Endodermal cell (in vitro differentiated cells): ENCODE results near the gene IRF7. TPM values are rescaled to one million over a fixed set of nuclear protein-coding genes. Genes with fewer than 3 reads are reported as not detected.
A peak's percentile ranks its signal among the peaks of the same experiment; 100 is the strongest.

Source experiments
- DNase-seq: peaks from one replicate; pipeline ENCODE4 v3.0.0-alpha.2; 2017
- H3K27ac ChIP-seq: 2 replicates; pipeline ENCODE4 v1.5.1; 2013; ENCODE audit warnings: mild to moderate bottlenecking, low read depth, low read length, moderate library complexity
- H3K27me3 ChIP-seq: 2 replicates; pipeline ENCODE4 v1.6.1; 2013; ENCODE audit warnings: mild to moderate bottlenecking, low read length, moderate library complexity; ENCODE audit not compliant: insufficient read depth, control insufficient read depth, poor library complexity, severe bottlenecking
- H3K36me3 ChIP-seq: 2 replicates; pipeline ENCODE4 v1.7.0; 2013; ENCODE audit warnings: mild to moderate bottlenecking, low read length, moderate library complexity; ENCODE audit not compliant: control insufficient read depth, insufficient read depth
- H3K4me1 ChIP-seq: one replicate; pipeline ENCODE4 v1.7.0; 2013; ENCODE audit warnings: low read length; ENCODE audit not compliant: control insufficient read depth, insufficient read depth
- H3K4me3 ChIP-seq: 2 replicates; pipeline ENCODE4 v1.5.1; 2013; ENCODE audit warnings: mild to moderate bottlenecking, low read length, moderate library complexity
- H3K9ac ChIP-seq: 2 replicates; pipeline ENCODE4 v1.6.1; 2013; ENCODE audit warnings: mild to moderate bottlenecking, low read length, moderate library complexity; ENCODE audit not compliant: poor library complexity, severe bottlenecking; ENCODE audit errors: extremely low read depth
- H3K9me3 ChIP-seq: 2 replicates; pipeline ENCODE4 v1.6.1; 2013; ENCODE audit warnings: mild to moderate bottlenecking, low read length, moderate library complexity; ENCODE audit not compliant: control insufficient read depth
- H3K27ac Mint-ChIP-seq: 2 replicates; pipeline ENCODE4 v1.8.0; 2020; ENCODE audit warnings: mixed read lengths
- H3K27me3 Mint-ChIP-seq: 2 replicates; pipeline ENCODE4 v1.8.0; 2021; ENCODE audit warnings: mild to moderate bottlenecking, mixed read lengths; ENCODE audit not compliant: insufficient read depth
- H3K36me3 Mint-ChIP-seq: 2 replicates; pipeline ENCODE4 v1.8.0; 2020; ENCODE audit warnings: low read depth, mixed read lengths
- H3K4me1 Mint-ChIP-seq: 2 replicates; pipeline ENCODE4 v1.8.0; 2020; ENCODE audit warnings: mixed read lengths
- H3K4me3 Mint-ChIP-seq: 2 replicates; pipeline ENCODE4 v1.8.0; 2020; ENCODE audit warnings: mild to moderate bottlenecking, moderate library complexity, mixed read lengths
- H3K9me3 Mint-ChIP-seq: 2 replicates; pipeline ENCODE4 v1.8.0; 2020; ENCODE audit warnings: mild to moderate bottlenecking, mixed read lengths
- WGBS, 2 experiments: methylation state at CpG; one replicate each; pipeline versions ENCODE4 v1.1.5 to v1.1.7; 2013; ENCODE audit warnings: missing lambda C conversion rate in 2 of 2, mixed read lengths in 1 of 2; ENCODE audit not compliant: insufficient coverage in 1 of 2, insufficient read length in 1 of 2; 5-methylcytosine and 5-hydroxymethylcytosine counted together
- total RNA-seq, 2 donors: library from RNA; stranded (reverse); fragmentation: NEBNext Ultra II Directional in 1 of 2; extraction: Animal tissue kit (Norgen Biotek cat#: 25700) in 1 of 2; gene quantifications; 2 replicates in 1 of 2; 3 replicates in 1 of 2; pipeline ENCODE4 v1.2.1, GENCODE V29; 2021
- TF ChIP-seq, protein P1 (sequence below): fragments of 200-600 bp; sonication (generic); conservative IDR thresholded peaks from 2 replicates; pipeline ENCODE4 v1.5.0; 2021; ENCODE audit warnings: antibody characterized with exemption, mild to moderate bottlenecking

The IRF7 gene
- total RNA-seq, 2 donors from 2014 or later = 9.3 to 16.8 TPM

- peak; percentile 48 for DNase-seq
- TF ChIP-seq, protein P1, sequence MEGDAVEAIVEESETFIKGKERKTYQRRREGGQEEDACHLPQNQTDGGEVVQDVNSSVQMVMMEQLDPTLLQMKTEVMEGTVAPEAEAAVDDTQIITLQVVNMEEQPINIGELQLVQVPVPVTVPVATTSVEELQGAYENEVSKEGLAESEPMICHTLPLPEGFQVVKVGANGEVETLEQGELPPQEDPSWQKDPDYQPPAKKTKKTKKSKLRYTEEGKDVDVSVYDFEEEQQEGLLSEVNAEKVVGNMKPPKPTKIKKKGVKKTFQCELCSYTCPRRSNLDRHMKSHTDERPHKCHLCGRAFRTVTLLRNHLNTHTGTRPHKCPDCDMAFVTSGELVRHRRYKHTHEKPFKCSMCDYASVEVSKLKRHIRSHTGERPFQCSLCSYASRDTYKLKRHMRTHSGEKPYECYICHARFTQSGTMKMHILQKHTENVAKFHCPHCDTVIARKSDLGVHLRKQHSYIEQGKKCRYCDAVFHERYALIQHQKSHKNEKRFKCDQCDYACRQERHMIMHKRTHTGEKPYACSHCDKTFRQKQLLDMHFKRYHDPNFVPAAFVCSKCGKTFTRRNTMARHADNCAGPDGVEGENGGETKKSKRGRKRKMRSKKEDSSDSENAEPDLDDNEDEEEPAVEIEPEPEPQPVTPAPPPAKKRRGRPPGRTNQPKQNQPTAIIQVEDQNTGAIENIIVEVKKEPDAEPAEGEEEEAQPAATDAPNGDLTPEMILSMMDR = no peak
- Mint-ChIP-seq H3K27me3 (peaks cover 20% of the 10 kb centered on the region), H3K9me3 (peaks cover 5% of the 10 kb centered on the region), H3K36me3 (peaks cover 6% of the 10 kb centered on the region), H3K27ac (no peak overlapping the region), H3K4me3 (peak overlapping the region; percentile 47), H3K4me1 (no peaks in the 10 kb centered on the region)
- Histone ChIP-seq H3K27me3 (peaks cover 12% of the 10 kb centered on the region), H3K36me3 (no peaks in the 10 kb centered on the region), H3K4me3 (no peak overlapping the region), H3K9me3 (no peaks in the 10 kb centered on the region), H3K27ac (no peak overlapping the region), H3K9ac (no peak overlapping the region), H3K4me1 (no peaks in the 10 kb centered on the region)
- whole genome bisulfite sequencing, 2 experiments = 50 to 90% methylated on average over 1 to 22 of the region's 22 CpGs
These were observed 10.0 kb upstream of the IRF7 start for GRCh38 chr11:625636-626268.

DNA sequence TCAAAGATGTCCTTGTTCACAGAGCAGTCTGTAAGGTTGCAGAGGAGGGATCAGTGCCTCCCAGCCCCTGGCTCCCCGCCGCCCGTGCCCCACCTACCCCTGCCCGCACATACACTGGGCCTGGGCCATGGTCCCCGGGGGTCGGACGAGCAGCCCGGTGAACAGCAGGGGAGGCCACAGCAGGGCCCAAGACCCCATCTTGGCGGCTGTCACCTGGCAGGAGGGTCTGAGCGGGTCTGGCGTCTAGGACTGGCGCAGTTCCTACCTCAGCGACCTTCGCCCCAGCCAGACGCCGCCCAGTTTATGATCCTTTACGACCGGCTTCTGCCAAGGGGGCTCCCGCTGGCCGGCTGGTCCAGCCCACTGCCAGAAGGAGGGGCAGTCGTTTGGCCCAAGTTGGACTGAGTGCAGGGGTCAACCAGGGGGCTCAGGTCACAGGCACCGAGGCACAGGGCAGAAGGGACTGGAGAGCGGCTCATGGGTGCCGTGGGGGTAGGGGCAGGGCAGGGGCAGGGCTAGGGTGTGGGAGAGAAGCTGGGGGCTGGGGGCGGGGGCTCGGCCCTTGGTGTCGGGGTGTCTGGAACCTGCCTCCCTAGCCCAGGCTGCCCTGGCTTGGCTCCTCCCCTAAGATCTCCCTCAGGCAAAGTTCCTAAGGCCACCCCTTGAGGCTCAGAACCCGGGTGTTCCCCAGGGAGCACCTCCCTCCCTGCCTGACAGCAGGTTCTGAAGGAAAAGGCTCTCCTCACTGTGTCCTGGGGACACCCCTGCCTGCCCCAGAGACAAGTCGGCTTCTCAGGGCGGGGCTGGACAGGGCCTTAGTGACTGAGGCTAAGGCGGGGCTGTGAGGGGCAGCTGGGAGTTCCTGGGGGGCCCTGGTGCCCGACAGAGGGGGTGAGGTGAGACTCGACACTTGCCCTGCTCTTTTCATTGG lies 9.2 kb upstream of the IRF7 start, which contains the start of gene CDHR5:
Gene CDHR5 (minus strand): TSS at position 251 of the 931 bp plus-strand sequence. CDS start 53 bp downstream, at position 198.
- Mint-ChIP-seq H3K4me3 (no peak within 1 kb of the TSS), H3K4me1 (no peaks in the 10 kb centered on the region), H3K36me3 (peaks cover 6% of the 10 kb centered on the region), H3K27me3 (peaks cover 20% of the 10 kb centered on the region), H3K9me3 (peaks cover 5% of the 10 kb centered on the region), H3K27ac (no peak within 1 kb of the TSS)
- Histone ChIP-seq H3K36me3 (no peaks in the 10 kb centered on the region), H3K27ac (no peak within 1 kb of the TSS), H3K27me3 (peaks cover 12% of the 10 kb centered on the region), H3K4me3 (no peak within 1 kb of the TSS), H3K9ac (no peak within 1 kb of the TSS), H3K9me3 (no peaks in the 10 kb centered on the region), H3K4me1 (no peaks in the 10 kb centered on the region)
- 91% methylated on average over 18 to 33 of the region's 33 CpGs for WGBS, 2 experiments
- TF ChIP-seq, protein P1 = no peak
- DNase-seq = peak; percentile 52

DNA sequence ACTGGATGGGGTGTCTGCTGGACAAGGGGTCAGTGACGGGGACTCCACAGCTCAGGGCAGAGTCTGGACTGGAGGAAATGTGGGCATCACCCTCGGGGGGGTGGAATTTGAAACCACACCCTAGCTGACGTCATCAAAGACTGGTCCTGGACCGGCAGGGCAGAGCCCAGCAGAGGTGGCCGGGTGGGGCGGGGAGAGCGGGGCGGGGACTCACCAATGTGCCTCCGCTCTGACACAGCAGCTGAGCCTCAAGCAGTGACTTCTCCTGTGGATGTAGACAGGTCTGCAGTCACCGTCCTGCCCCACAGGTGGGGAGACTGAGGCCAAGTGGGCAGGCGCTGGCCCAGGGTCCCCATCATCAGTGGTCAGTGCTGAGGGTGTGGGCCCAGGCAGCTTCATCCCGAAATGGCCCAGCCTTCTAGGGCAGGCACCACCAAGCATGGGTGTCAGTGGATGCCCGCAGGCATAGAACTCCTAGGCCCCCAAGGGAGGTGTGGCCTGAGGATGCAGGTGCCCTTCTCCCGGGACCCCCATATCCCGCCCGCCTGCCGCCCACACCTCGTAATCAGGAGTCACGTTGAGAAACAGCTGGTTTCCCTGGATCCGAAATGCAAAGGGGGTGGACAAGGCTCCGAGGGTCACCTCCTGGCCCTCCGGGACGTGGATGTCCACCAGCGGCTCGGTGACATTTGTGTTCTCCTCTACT lies 8.4 kb upstream of the IRF7 start:
- 91 to 95% methylated on average over 20 to 25 of the region's 25 CpGs for WGBS, 2 experiments
- H3K9me3 ChIP-seq = no peaks in the 10 kb centered on the region
- TF ChIP-seq, protein P1 = no peak

More for the DNA sequence above, 8.4 kb upstream of the IRF7 start:
- H3K27ac ChIP-seq = no peak overlapping the region
- Mint-ChIP-seq H3K4me3 (no peak overlapping the region), H3K36me3 (peaks cover 6% of the 10 kb centered on the region), H3K4me1 (no peaks in the 10 kb centered on the region), H3K9me3 (peaks cover 5% of the 10 kb centered on the region), H3K27ac (no peak overlapping the region), H3K27me3 (peaks cover 20% of the 10 kb centered on the region)
- H3K36me3 ChIP-seq = no peaks in the 10 kb centered on the region
- no peaks in the 10 kb centered on the region for H3K4me1 ChIP-seq
- no peak overlapping the region for H3K4me3 ChIP-seq
- no peak overlapping the region for H3K9ac ChIP-seq
- peak; percentile 47 for DNase-seq
- peaks cover 12% of the 10 kb centered on the region for H3K27me3 ChIP-seq
